Lower leg skin (tissue), 4 donors: ENCODE results near the gene BATF. TPM values are rescaled to one million over a fixed set of nuclear protein-coding genes. Genes with fewer than 3 reads are reported as not detected.

Experiments
- DNase-seq, 2 donors: peaks; one replicate each; pipeline ENCODE4 v3.0.0-alpha.2; 2019; ENCODE audit warnings: low spot score in 2 of 2
- H3K4me3 ChIP-seq: fragments of 200-600 bp; sonication (generic); 2 replicates; pipeline ENCODE4 v1.5.1; 2017; ENCODE audit warnings: mild to moderate bottlenecking, low read depth; ENCODE audit not compliant: poor library complexity, severe bottlenecking
- CTCF ChIP-seq, 3 donors: fragments of 450-650 bp; IDR thresholded peaks; one replicate each; pipeline ENCODE4 v1.5.1; 2016; ENCODE audit warnings: antibody characterized with exemption in 3 of 3, mild to moderate bottlenecking in 3 of 3, moderate library complexity in 2 of 3
- POLR2A ChIP-seq, 2 donors: fragments of 450-650 bp; IDR thresholded peaks; one replicate each; pipeline ENCODE4 v1.6.1; 2016 to 2017; ENCODE audit warnings: antibody characterized with exemption in 2 of 2, mild to moderate bottlenecking in 1 of 2, moderate library complexity in 1 of 2
- WGBS, 2 donors: methylation state at CpG; one replicate each; pipeline ENCODE4 v1.1.5; 2018; 5-methylcytosine and 5-hydroxymethylcytosine counted together
- intact Hi-C: fragments of 100-400 bp; cut with DNase I; formaldehyde crosslinking; loops from one replicate; pipeline ENCODE4 v1.15.0; 2023; ENCODE audit warnings: low total_unique reads
- total RNA-seq, 4 donors: library from RNA; depleted of rRNA; stranded (reverse); fragments of >200 nt; gene quantifications; one replicate each; pipeline ENCODE4 v1.1.0, GENCODE V29; 2016

The BATF gene
- total RNA-seq, 4 donors from 2014 or later, result 2.1 to 7.3 (median 4.6) TPM

GRCh38 chr14:75504411-75504810, 17.9 kb upstream of the BATF start:
- no peak overlapping the region for H3K4me3 ChIP-seq
- DNase-seq, result no peak
- WGBS, 2 donors, result 95 to 98% methylated on average over 1 of the region's 1 CpG
- no peak for TF ChIP-seq POLR2A (IDR thresholded peaks at IDR 0.05)
- no peak for TF ChIP-seq CTCF (IDR thresholded peaks at IDR 0.05)
- intact Hi-C loops, result no loop called here

GRCh38 chr14:75506930-75507329, 15.3 kb upstream of the BATF start:
- 90 to 95% methylated on average over 1 of the region's 1 CpG for WGBS, 2 donors
- TF ChIP-seq CTCF (IDR thresholded peaks at IDR 0.05), result no peak
- TF ChIP-seq POLR2A (IDR thresholded peaks at IDR 0.05), result no peak
- no peak overlapping the region for H3K4me3 ChIP-seq
- intact Hi-C loops, result no loop called here
- DNase-seq, result no peak

DNA sequence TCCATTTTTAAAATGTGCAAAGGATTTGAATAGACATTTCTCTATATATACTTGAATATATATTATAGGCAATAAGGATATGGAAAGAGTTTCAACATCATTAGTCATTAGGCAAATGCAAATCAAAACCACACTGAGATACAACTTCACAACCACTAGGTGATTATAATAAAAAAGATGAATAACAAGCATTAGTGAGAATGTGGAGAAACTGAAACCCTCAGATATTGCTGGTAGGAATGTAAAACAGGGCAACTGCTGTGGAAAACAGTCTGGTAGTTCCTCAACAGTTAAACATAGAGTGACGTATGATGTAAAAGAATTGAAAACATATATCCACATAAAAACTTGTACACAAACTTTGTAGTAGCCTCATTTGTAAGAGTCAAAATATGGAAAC, 11.7 kb upstream of the BATF start:
- TF ChIP-seq CTCF (IDR thresholded peaks at IDR 0.05) (no peak), POLR2A (IDR thresholded peaks at IDR 0.05) (no peak)
- no peak for DNase-seq
- no peak overlapping the region for H3K4me3 ChIP-seq
- intact Hi-C loops, result no loop called here
- WGBS, 2 donors, result 81 to 86% methylated on average over 1 of the region's 1 CpG

DNA sequence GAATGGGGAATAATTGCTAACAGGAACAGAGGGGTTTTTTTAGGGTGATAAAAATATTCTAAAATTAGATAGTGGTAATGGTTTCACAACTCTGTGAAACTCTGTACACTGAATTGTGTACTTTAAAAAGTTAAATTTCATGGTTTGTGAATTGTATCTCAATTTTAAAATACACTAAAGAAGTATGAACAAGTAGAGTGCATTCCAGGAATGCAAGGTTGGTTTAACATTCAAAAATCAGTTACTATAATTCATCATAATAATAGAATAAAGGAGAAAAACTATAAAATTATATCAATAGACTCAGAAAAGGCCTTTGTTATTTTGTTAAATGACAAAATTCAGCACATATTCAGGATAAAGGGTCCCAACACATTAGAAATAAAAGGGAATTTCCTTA, 11.1 kb upstream of the BATF start:
- no peak overlapping the region for H3K4me3 ChIP-seq
- intact Hi-C loops, result no loop called here
- no peak for DNase-seq
- TF ChIP-seq CTCF (IDR thresholded peaks at IDR 0.05), result no peak
- no peak for TF ChIP-seq POLR2A (IDR thresholded peaks at IDR 0.05)

DNA sequence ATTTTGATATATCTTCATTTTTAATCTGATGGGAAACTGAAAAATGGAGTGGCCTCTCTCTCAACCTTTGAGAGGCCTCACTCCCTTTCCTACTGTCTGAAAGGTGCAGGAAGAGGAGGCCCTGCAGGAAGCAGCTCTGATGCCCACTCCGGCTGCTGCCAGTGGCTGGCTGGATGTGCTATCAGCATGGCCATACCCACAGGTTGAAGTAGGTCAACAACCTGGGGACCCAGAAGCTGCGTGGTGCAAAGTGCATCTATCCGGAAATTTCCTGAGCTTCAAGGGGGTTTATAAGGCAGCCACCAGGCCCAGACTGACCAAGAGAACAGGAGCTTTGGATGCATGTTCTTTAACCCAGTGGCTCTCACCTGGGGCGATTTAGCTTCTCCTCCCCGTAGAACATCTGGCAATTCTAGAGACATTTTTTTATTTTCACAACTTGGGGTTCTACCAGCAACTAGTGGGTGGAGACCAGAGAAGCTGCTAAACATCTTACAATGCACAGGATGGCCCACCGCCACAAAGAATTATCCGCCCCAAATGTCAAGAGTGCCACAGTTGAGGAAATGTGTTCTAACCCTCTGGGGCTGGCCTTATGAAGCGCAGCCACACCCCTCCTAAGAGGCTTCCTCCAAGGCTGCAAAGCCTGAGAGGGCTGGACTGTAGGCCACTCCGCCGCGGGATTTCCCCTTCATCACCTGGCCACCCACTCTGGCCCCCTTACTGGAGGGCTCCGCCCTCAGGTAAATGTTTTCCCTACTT, 8.2 kb upstream of the BATF start:
- WGBS, 2 donors, result 87 to 90% methylated on average over 12 of the region's 12 CpGs
- no peak for DNase-seq
- no peak for TF ChIP-seq CTCF (IDR thresholded peaks at IDR 0.05)
- no peak for TF ChIP-seq POLR2A (IDR thresholded peaks at IDR 0.05)
- intact Hi-C loops, result no loop called here
- H3K4me3 ChIP-seq, result no peak overlapping the region
